ENCODE results near the gene RNF186. TPM values are rescaled to one million over a fixed set of nuclear protein-coding genes. Genes with fewer than 3 reads are reported as not detected.

RNF186 gene
- total and polyA plus RNA-seq, 2 donors (not counting 1 experiment from before 2014, with no cell fraction given): not detected

- POLR2A ChIA-PET: no interaction called here
- WGBS (ENCODE audit: insufficient coverage): 93% methylated on average over 10 of the region's 10 CpGs
- no peak overlapping the region for H3K27ac Mint-ChIP-seq
Observed at GRCh38 chr1:19769211-19769932, 45.7 kb downstream of the RNF186 start.

More at GRCh38 chr1:19769211-19769932, 45.7 kb downstream of the RNF186 start:
- Histone ChIP-seq H3K79me2 (ENCODE audit: control insufficient read depth, insufficient read depth, low read length) (no peaks in the 10 kb centered on the region), H3K27me3 (replicated peaks in 1 of 4; ENCODE audit: control extremely low read depth in 1 of 4, control insufficient read depth in 3 of 4, insufficient read depth in 4 of 4, low read length in 3 of 4) (no peaks in the 10 kb centered on the region), H3K9me3 (ENCODE audit: control extremely low read depth in 1 of 3, control insufficient read depth in 2 of 3, insufficient read depth in 1 of 3, low read length in 2 of 3) (no peaks in the 10 kb centered on the region), H3K36me3 (replicated peaks in 1 of 2; ENCODE audit: control extremely low read depth in 1 of 2, control insufficient read depth in 1 of 2, extremely low read depth in 1 of 2, insufficient read depth in 2 of 2, low read length in 1 of 2) (peaks cover 0 to 26% of the 10 kb centered on the region in 2 experiments), H3K4me3 (ENCODE audit: control extremely low read depth in 1 of 5, extremely low read depth in 1 of 5, insufficient read depth in 1 of 5, low read depth in 2 of 5, low read length in 4 of 5) (no peak overlapping the region), H3K4me2 (replicated peaks; ENCODE audit: low read depth, low read length, poor library complexity, severe bottlenecking) (no peak overlapping the region), H3K27ac (ENCODE audit: low read length in 2 of 2) (no peak overlapping the region), H3K4me1 (ENCODE audit: control insufficient read depth in 2 of 2, insufficient read depth in 2 of 2, low read length in 2 of 2) (no peaks in the 10 kb centered on the region), H4K20me1 (ENCODE audit: control insufficient read depth, insufficient read depth, low read length, poor library complexity, severe bottlenecking) (no peaks in the 10 kb centered on the region), H2AFZ (ENCODE audit: insufficient read depth, low read depth, low read length, poor library complexity, severe bottlenecking) (no peak overlapping the region), H3K9ac (ENCODE audit: low read length) (no peak overlapping the region)
- Mint-ChIP-seq H3K4me1 (peaks cover 5% of the 10 kb centered on the region), H3K9me3 (ENCODE audit: insufficient read depth) (no peaks in the 10 kb centered on the region), H3K27me3 (no peaks in the 10 kb centered on the region), H3K4me3 (no peak overlapping the region)
- intact Hi-C loops (cut with micrococcal nuclease): no loop called here
- no peak for TF ChIP-seq EZH2 (IDR thresholded peaks at IDR 0.05; ENCODE audit: borderline replicate concordance, insufficient read depth, low read depth, low read length, poor library complexity, severe bottlenecking)
- TF ChIP-seq CTCF (IDR thresholded peaks at IDR 0.05): no peak
- CTCF ChIA-PET: no interaction called here
- ATAC-seq (ENCODE audit: low read depth) (no peak), DNase-seq (no peak)
